SK-N-SH treated with all-trans-retinoic acid at 6 μM for 48 hours (cell line): ENCODE data around the gene OFD1.

Source experiments
- ATAC-seq: fragments of 200-7000 bp; cut with Tn5 transposase; 3 replicates; pipeline ENCODE4 v1.9.1; 2020; ENCODE audit warnings: mild to moderate bottlenecking, moderate library complexity
- ARNTL ChIP-seq: fragments of 450-650 bp; formaldehyde crosslinking; IDR thresholded peaks from 2 replicates; pipeline ENCODE4 v1.5.0; 2020; ENCODE audit warnings: low read depth, mild to moderate bottlenecking, moderate library complexity, borderline replicate concordance
- BACH2 ChIP-seq: fragments of 250-450 bp; sonication (Bioruptor Pico); IDR thresholded peaks from 2 replicates; pipeline ENCODE4 v1.9.0; 2021; ENCODE audit warnings: mild to moderate bottlenecking, borderline replicate concordance
- CSDC2 ChIP-seq: fragments of 250-450 bp; sonication (Bioruptor Pico); IDR thresholded peaks from 2 replicates; pipeline ENCODE4 v1.5.0; 2020; ENCODE audit warnings: mild to moderate bottlenecking, moderate library complexity
- ESRRG ChIP-seq: fragments of 250-450 bp; sonication (Bioruptor Pico); IDR thresholded peaks from 2 replicates; pipeline ENCODE4 v1.6.1; 2021; ENCODE audit warnings: mild to moderate bottlenecking
- GLIS3 ChIP-seq: fragments of 250-450 bp; sonication (Bioruptor Pico); IDR thresholded peaks from 2 replicates; pipeline ENCODE4 v1.5.0; 2020; ENCODE audit warnings: mild to moderate bottlenecking, moderate library complexity
- ISL1 ChIP-seq: fragments of 250-450 bp; sonication (Bioruptor Pico); IDR thresholded peaks from 2 replicates; pipeline ENCODE4 v2.1.2; 2022; ENCODE audit warnings: mild to moderate bottlenecking, moderate library complexity
- PPARA ChIP-seq: fragments of 250-450 bp; sonication (Bioruptor Pico); IDR thresholded peaks from 2 replicates; pipeline ENCODE4 v1.5.0; 2020; ENCODE audit warnings: mild to moderate bottlenecking, borderline replicate concordance
- RARB ChIP-seq: fragments of 250-450 bp; sonication (Bioruptor Pico); IDR thresholded peaks from 2 replicates; pipeline ENCODE4 v1.8.0; 2021; ENCODE audit warnings: mild to moderate bottlenecking, moderate library complexity
- SNAI2 ChIP-seq: fragments of 250-450 bp; sonication (Bioruptor Pico); IDR thresholded peaks from 2 replicates; pipeline ENCODE4 v1.5.0; 2020; ENCODE audit warnings: mild to moderate bottlenecking, moderate library complexity
- TCF4 ChIP-seq: fragments of 250-450 bp; sonication (Bioruptor Pico); IDR thresholded peaks from 2 replicates; pipeline ENCODE4 v1.8.0; 2021; ENCODE audit warnings: mild to moderate bottlenecking, moderate library complexity, borderline replicate concordance
- TOX ChIP-seq: fragments of 250-450 bp; sonication (Bioruptor Pico); IDR thresholded peaks from 2 replicates; pipeline ENCODE4 v1.8.0; 2021; ENCODE audit warnings: mild to moderate bottlenecking, moderate library complexity, borderline replicate concordance
- ZC3H10 ChIP-seq: fragments of 250-450 bp; sonication (Bioruptor Pico); IDR thresholded peaks from 2 replicates; pipeline ENCODE4 v1.5.1; 2021; ENCODE audit warnings: mild to moderate bottlenecking, moderate library complexity
- ZFP3 ChIP-seq: fragments of 250-450 bp; sonication (Bioruptor Pico); IDR thresholded peaks from 2 replicates; pipeline ENCODE4 v1.5.0; 2020; ENCODE audit warnings: mild to moderate bottlenecking, moderate library complexity
- ZNF565 ChIP-seq: fragments of 450-650 bp; formaldehyde crosslinking; conservative IDR thresholded peaks from 2 replicates; pipeline ENCODE4 v1.5.0; 2020; ENCODE audit warnings: low read depth, mild to moderate bottlenecking, moderate library complexity
- ZNF70 ChIP-seq: fragments of 450-650 bp; formaldehyde crosslinking; IDR thresholded peaks from 2 replicates; pipeline ENCODE4 v1.5.0; 2020; ENCODE audit warnings: mild to moderate bottlenecking, moderate library complexity
- ZNF8 ChIP-seq: fragments of 450-650 bp; formaldehyde crosslinking; IDR thresholded peaks from 2 replicates; pipeline ENCODE4 v1.5.0; 2020; ENCODE audit warnings: mild to moderate bottlenecking, moderate library complexity
- TF ChIP-seq, protein P1 (sequence below): fragments of 250-450 bp; sonication (Bioruptor Pico); IDR thresholded peaks from 2 replicates; pipeline ENCODE4 v1.5.0; 2020; ENCODE audit warnings: mild to moderate bottlenecking, moderate library complexity
- TF ChIP-seq, protein P2 (sequence below): fragments of 250-450 bp; sonication (Bioruptor Pico); IDR thresholded peaks from 2 replicates; pipeline ENCODE4 v1.5.1; 2020; ENCODE audit warnings: low read depth, mild to moderate bottlenecking, moderate library complexity
- TF ChIP-seq, protein P3 (sequence below): fragments of 250-450 bp; sonication (Bioruptor Pico); IDR thresholded peaks from 2 replicates; pipeline ENCODE4 v1.8.0; 2021; ENCODE audit warnings: low read depth, mild to moderate bottlenecking, moderate library complexity, borderline replicate concordance
- TF ChIP-seq, protein P4 (sequence below): fragments of 250-450 bp; sonication (Bioruptor Pico); IDR thresholded peaks from 2 replicates; pipeline ENCODE4 v1.5.1; 2021; ENCODE audit warnings: mild to moderate bottlenecking, moderate library complexity

The OFD1 gene

DNA sequence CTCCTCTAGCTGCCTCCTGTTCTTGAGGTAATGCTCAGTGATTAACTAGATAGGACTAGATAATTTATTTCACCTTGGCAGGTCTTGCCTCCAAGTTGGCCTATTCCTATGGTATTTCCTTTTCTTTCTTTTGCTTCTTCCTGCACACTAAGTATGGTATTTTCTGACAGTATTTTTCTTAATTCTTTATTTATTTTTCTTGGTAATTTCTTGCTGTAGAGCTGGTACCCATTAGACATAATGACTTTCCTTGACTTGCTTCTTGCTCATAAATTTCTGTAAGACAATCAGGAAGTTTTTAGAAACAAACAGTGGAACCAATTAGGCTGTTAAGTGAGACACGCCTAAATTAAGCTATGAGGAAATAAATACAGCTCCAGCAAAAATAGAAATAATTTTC is 36.1 kb upstream of the OFD1 start:
- ATAC-seq: no peak
- no peak for TF ChIP-seq GLIS3
- TF ChIP-seq PPARA (CRISPR knock-in tag): no peak
- TF ChIP-seq ZFP3 (CRISPR knock-in tag): no peak
- no peak for TF ChIP-seq TOX (CRISPR knock-in tag)
- no peak for TF ChIP-seq BACH2 (CRISPR knock-in tag)
- TF ChIP-seq, protein P1, sequence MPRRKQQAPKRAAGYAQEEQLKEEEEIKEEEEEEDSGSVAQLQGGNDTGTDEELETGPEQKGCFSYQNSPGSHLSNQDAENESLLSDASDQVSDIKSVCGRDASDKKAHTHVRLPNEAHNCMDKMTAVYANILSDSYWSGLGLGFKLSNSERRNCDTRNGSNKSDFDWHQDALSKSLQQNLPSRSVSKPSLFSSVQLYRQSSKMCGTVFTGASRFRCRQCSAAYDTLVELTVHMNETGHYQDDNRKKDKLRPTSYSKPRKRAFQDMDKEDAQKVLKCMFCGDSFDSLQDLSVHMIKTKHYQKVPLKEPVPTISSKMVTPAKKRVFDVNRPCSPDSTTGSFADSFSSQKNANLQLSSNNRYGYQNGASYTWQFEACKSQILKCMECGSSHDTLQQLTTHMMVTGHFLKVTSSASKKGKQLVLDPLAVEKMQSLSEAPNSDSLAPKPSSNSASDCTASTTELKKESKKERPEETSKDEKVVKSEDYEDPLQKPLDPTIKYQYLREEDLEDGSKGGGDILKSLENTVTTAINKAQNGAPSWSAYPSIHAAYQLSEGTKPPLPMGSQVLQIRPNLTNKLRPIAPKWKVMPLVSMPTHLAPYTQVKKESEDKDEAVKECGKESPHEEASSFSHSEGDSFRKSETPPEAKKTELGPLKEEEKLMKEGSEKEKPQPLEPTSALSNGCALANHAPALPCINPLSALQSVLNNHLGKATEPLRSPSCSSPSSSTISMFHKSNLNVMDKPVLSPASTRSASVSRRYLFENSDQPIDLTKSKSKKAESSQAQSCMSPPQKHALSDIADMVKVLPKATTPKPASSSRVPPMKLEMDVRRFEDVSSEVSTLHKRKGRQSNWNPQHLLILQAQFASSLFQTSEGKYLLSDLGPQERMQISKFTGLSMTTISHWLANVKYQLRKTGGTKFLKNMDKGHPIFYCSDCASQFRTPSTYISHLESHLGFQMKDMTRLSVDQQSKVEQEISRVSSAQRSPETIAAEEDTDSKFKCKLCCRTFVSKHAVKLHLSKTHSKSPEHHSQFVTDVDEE (CRISPR knock-in tag): no peak
- TF ChIP-seq, protein P2, sequence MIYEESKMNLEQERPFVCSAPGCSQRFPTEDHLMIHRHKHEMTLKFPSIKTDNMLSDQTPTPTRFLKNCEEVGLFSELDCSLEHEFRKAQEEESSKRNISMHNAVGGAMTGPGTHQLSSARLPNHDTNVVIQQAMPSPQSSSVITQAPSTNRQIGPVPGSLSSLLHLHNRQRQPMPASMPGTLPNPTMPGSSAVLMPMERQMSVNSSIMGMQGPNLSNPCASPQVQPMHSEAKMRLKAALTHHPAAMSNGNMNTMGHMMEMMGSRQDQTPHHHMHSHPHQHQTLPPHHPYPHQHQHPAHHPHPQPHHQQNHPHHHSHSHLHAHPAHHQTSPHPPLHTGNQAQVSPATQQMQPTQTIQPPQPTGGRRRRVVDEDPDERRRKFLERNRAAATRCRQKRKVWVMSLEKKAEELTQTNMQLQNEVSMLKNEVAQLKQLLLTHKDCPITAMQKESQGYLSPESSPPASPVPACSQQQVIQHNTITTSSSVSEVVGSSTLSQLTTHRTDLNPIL (CRISPR knock-in tag): no peak
- TF ChIP-seq ESRRG (CRISPR knock-in tag): no peak
- TF ChIP-seq ISL1 (CRISPR knock-in tag): no peak
- TF ChIP-seq, protein P3, sequence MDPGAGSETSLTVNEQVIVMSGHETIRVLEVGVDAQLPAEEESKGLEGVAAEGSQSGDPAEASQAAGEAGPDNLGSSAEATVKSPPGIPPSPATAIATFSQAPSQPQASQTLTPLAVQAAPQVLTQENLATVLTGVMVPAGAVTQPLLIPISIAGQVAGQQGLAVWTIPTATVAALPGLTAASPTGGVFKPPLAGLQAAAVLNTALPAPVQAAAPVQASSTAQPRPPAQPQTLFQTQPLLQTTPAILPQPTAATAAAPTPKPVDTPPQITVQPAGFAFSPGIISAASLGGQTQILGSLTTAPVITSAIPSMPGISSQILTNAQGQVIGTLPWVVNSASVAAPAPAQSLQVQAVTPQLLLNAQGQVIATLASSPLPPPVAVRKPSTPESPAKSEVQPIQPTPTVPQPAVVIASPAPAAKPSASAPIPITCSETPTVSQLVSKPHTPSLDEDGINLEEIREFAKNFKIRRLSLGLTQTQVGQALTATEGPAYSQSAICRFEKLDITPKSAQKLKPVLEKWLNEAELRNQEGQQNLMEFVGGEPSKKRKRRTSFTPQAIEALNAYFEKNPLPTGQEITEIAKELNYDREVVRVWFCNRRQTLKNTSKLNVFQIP (CRISPR knock-in tag): no peak
- TF ChIP-seq, all 23 proteins: peak for 0

DNA sequence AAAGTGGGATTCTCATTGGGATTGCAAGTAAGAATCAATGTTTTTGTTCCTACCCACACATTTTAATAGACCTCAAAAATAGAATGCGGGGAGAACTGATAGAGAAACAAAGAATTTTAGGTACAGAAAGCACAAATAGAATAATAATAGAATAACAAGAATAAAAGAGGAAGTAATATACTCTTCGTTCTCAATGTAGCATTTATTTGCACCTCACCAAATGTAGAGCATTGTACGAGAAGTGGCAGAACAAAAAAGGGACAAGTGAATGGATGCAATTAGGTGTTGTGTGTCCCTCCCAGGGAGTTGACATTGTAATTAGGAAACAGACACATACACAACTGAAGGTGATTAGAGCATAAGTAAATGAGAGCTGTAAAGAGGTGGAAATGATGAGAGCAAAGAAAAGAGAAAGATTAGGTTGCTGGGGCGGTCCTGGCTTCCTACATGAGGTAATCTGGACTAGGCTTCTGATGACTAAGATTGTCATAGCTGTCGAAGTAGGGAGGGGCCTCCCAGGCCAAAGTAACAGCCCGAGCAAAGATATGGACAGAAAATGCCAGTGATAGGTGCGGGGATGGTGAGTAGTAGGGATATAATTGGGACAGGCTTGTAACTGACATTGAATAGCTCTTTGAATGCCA is 35.2 kb upstream of the OFD1 start:
- no peak for ATAC-seq
- TF ChIP-seq TOX (CRISPR knock-in tag) (no peak), ZNF8 (no peak), ESRRG (CRISPR knock-in tag) (no peak)
- TF ChIP-seq, protein P1 (CRISPR knock-in tag): no peak
- TF ChIP-seq, protein P4, sequence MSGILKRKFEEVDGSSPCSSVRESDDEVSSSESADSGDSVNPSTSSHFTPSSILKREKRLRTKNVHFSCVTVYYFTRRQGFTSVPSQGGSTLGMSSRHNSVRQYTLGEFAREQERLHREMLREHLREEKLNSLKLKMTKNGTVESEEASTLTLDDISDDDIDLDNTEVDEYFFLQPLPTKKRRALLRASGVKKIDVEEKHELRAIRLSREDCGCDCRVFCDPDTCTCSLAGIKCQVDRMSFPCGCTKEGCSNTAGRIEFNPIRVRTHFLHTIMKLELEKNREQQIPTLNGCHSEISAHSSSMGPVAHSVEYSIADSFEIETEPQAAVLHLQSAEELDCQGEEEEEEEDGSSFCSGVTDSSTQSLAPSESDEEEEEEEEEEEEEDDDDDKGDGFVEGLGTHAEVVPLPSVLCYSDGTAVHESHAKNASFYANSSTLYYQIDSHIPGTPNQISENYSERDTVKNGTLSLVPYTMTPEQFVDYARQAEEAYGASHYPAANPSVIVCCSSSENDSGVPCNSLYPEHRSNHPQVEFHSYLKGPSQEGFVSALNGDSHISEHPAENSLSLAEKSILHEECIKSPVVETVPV: no peak

DNA sequence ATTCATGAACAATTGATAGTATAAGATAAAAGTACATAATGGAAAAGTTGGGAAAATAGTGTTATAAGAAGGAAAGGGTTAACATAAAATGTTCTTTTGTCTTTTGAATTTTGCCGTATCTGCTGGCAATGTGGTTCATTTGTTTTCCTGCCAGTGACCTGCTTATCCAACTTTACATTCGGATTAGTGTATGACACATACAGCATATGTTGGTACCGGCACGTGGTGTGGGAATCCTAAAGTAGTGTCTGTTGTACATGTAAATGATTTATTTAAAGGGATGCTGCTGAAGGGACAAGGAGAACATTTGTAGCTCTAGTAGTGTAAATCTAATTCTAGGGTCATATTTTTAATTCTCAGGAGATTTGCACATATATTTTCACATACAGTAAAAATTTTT is 34.2 kb upstream of the OFD1 start:
- ATAC-seq: no peak
- no peak for TF ChIP-seq ZNF8
- TF ChIP-seq ZC3H10 (CRISPR knock-in tag): no peak
- TF ChIP-seq ARNTL (CRISPR knock-in tag): no peak
- no peak for TF ChIP-seq CSDC2 (CRISPR knock-in tag)
- no peak for TF ChIP-seq GLIS3
- no peak for TF ChIP-seq ISL1 (CRISPR knock-in tag)
- TF ChIP-seq SNAI2 (CRISPR knock-in tag): no peak
- TF ChIP-seq ZNF565 (CRISPR knock-in tag): no peak
- no peak for TF ChIP-seq ZNF70 (CRISPR knock-in tag)
- no peak for TF ChIP-seq TCF4 (CRISPR knock-in tag)
- TF ChIP-seq PPARA (CRISPR knock-in tag): no peak
- TF ChIP-seq, protein P3 (CRISPR knock-in tag): no peak
- no peak for TF ChIP-seq TOX (CRISPR knock-in tag)
- TF ChIP-seq RARB (CRISPR knock-in tag): no peak
